Neural progenitor cell (in vitro differentiated cells): ENCODE results near the gene C18orf63. TPM values are rescaled to one million over a fixed set of nuclear protein-coding genes. Genes with fewer than 3 reads are reported as not detected.

Source experiments
- DNase-seq: peaks from one replicate; pipeline ENCODE4 v3.0.0-alpha.2; 2016; ENCODE audit warnings: low spot score
- H2AFZ ChIP-seq: fragments of 200-600 bp; sonication (generic); replicated peaks from 2 replicates; pipeline ENCODE4 v1.6.1; 2016; ENCODE audit warnings: antibody characterized with exemption
- H3F3A ChIP-seq: fragments of 200-600 bp; sonication (generic); 2 replicates; pipeline ENCODE4 v1.6.1; 2016; ENCODE audit warnings: antibody characterized with exemption, low read depth
- H3K27ac ChIP-seq: fragments of 200-600 bp; sonication (generic); 2 replicates; pipeline ENCODE4 v1.5.1; 2016; ENCODE audit warnings: mild to moderate bottlenecking
- H3K27me3 ChIP-seq: fragments of 200-600 bp; sonication (generic); 2 replicates; pipeline ENCODE4 v1.6.1; 2016; ENCODE audit warnings: mild to moderate bottlenecking, moderate library complexity
- H3K36me3 ChIP-seq: fragments of 200-600 bp; sonication (generic); 2 replicates; pipeline ENCODE4 v1.5.1; 2016
- H3K4me1 ChIP-seq: fragments of 200-600 bp; sonication (generic); 2 replicates; pipeline ENCODE4 v1.6.1; 2016; ENCODE audit warnings: mixed run types
- H3K4me2 ChIP-seq: fragments of 200-600 bp; sonication (generic); 2 replicates; pipeline ENCODE4 v1.6.1; 2016
- H3K4me3 ChIP-seq: fragments of 200-600 bp; sonication (generic); 2 replicates; pipeline ENCODE4 v1.5.1; 2016
- H3K79me2 ChIP-seq: fragments of 200-600 bp; sonication (generic); 2 replicates; pipeline ENCODE4 v1.6.1; 2016; ENCODE audit warnings: low read depth
- H3K9ac ChIP-seq: fragments of 200-600 bp; sonication (generic); 2 replicates; pipeline ENCODE4 v1.6.1; 2016
- H3K9me3 ChIP-seq: fragments of 200-600 bp; sonication (generic); 2 replicates; pipeline ENCODE4 v1.5.1; 2016; ENCODE audit warnings: low read depth
- H4K20me1 ChIP-seq: fragments of 200-600 bp; sonication (generic); 2 replicates; pipeline ENCODE4 v1.6.1; 2016; ENCODE audit warnings: low read depth
- H3K27ac Mint-ChIP-seq: 3 replicates; pipeline ENCODE4 v1.8.0; 2021; ENCODE audit warnings: mixed read lengths
- H3K27me3 Mint-ChIP-seq: 2 replicates; pipeline ENCODE4 v1.8.0; 2022; ENCODE audit warnings: low read depth, mild to moderate bottlenecking, inconsistent platforms, moderate library complexity, mixed read lengths; ENCODE audit not compliant: insufficient read depth
- H3K36me3 Mint-ChIP-seq: 3 replicates; pipeline ENCODE4 v1.8.0; 2021; ENCODE audit warnings: mixed read lengths
- H3K4me1 Mint-ChIP-seq: 3 replicates; pipeline ENCODE4 v1.8.0; 2021; ENCODE audit warnings: mixed read lengths
- H3K4me3 Mint-ChIP-seq: 3 replicates; pipeline ENCODE4 v1.8.0; 2021; ENCODE audit warnings: mild to moderate bottlenecking, moderate library complexity, mixed read lengths
- H3K9me3 Mint-ChIP-seq: 3 replicates; pipeline ENCODE4 v1.8.0; 2020; ENCODE audit warnings: mixed read lengths
- CTCF ChIP-seq: fragments of 200-600 bp; sonication (generic); IDR thresholded peaks from 2 replicates; pipeline ENCODE4 v1.5.1; 2017; ENCODE audit warnings: antibody characterized with exemption, mild to moderate bottlenecking
- EZH2 ChIP-seq: fragments of 200-600 bp; sonication (generic); IDR thresholded peaks from 2 replicates; pipeline ENCODE4 v1.6.1; 2017; ENCODE audit warnings: antibody characterized with exemption, mild to moderate bottlenecking, moderate library complexity
- EZH2phosphoT487 ChIP-seq: fragments of 200-600 bp; sonication (generic); IDR thresholded peaks from 2 replicates; pipeline ENCODE4 v1.6.1; 2017; ENCODE audit warnings: antibody characterized with exemption
- total RNA-seq: library from RNA; depleted of rRNA; stranded (reverse); fragments of >200 nt; gene quantifications from 2 replicates; pipeline ENCODE4 v1.2.3, GENCODE V29; 2015; ENCODE audit warnings: low replicate concordance

The C18orf63 gene
- total RNA-seq, 1 donor from 2014 or later, result not detected

- Histone ChIP-seq H3K4me3 (no peak overlapping the region), H4K20me1 (no peaks in the 10 kb centered on the region), H3K27ac (no peak overlapping the region), H3K9me3 (peaks cover 5% of the 10 kb centered on the region), H3K4me1 (peaks cover 15% of the 10 kb centered on the region), H3F3A (peaks cover 14% of the 10 kb centered on the region), H3K4me2 (no peak overlapping the region), H3K27me3 (peaks cover 22% of the 10 kb centered on the region), H3K79me2 (no peaks in the 10 kb centered on the region), H3K36me3 (no peaks in the 10 kb centered on the region), H2AFZ (no peak overlapping the region), H3K9ac (no peak overlapping the region)
- Mint-ChIP-seq H3K9me3 (peaks cover 2% of the 10 kb centered on the region), H3K27ac (no peak overlapping the region), H3K27me3 (peaks cover 7% of the 10 kb centered on the region), H3K36me3 (peaks cover 1% of the 10 kb centered on the region), H3K4me3 (no peak overlapping the region), H3K4me1 (peaks cover 20% of the 10 kb centered on the region)
- DNase-seq, result no peak
- no peak for TF ChIP-seq CTCF
- no peak for TF ChIP-seq EZH2
- TF ChIP-seq EZH2phosphoT487, result no peak
These were observed 26.9 kb upstream of the C18orf63 start for GRCh38 chr18:74288730-74289129.

- no peak overlapping the region for H3K4me3 Mint-ChIP-seq
- H3K27me3 ChIP-seq, result peaks cover 22% of the 10 kb centered on the region
- no peaks in the 10 kb centered on the region for H3K36me3 ChIP-seq
- no peak overlapping the region for H3K4me3 ChIP-seq
- H3K79me2 ChIP-seq, result no peaks in the 10 kb centered on the region
- H3F3A ChIP-seq, result peaks cover 12% of the 10 kb centered on the region
- H3K9ac ChIP-seq, result no peak overlapping the region
- no peak overlapping the region for H2AFZ ChIP-seq
- H4K20me1 ChIP-seq, result no peaks in the 10 kb centered on the region
- no peak overlapping the region for H3K27ac Mint-ChIP-seq
- H3K27me3 Mint-ChIP-seq, result peaks cover 7% of the 10 kb centered on the region
- peaks cover 2% of the 10 kb centered on the region for H3K9me3 Mint-ChIP-seq
- H3K4me1 ChIP-seq, result peaks cover 12% of the 10 kb centered on the region
- H3K9me3 ChIP-seq, result peaks cover 5% of the 10 kb centered on the region
- H3K4me1 Mint-ChIP-seq, result peaks cover 19% of the 10 kb centered on the region
- TF ChIP-seq EZH2phosphoT487, result no peak
- no peak for TF ChIP-seq EZH2
- no peak for TF ChIP-seq CTCF
- H3K4me2 ChIP-seq, result no peak overlapping the region
- H3K27ac ChIP-seq, result no peak overlapping the region
- peaks cover 1% of the 10 kb centered on the region for H3K36me3 Mint-ChIP-seq
- no peak for DNase-seq
These were observed 26.5 kb upstream of the C18orf63 start for GRCh38 chr18:74289137-74289536.

- no peaks in the 10 kb centered on the region for H4K20me1 ChIP-seq
- no peak overlapping the region for H3K4me2 ChIP-seq
- H3K4me3 ChIP-seq, result no peak overlapping the region
- no peak overlapping the region for H3K9ac ChIP-seq
- Mint-ChIP-seq H3K27me3 (peaks cover 7% of the 10 kb centered on the region), H3K4me3 (peak overlapping the region; percentile 93), H3K27ac (no peak overlapping the region), H3K9me3 (peaks cover 2% of the 10 kb centered on the region), H3K36me3 (peaks cover 1% of the 10 kb centered on the region), H3K4me1 (peaks cover 10% of the 10 kb centered on the region)
- H3K9me3 ChIP-seq, result peaks cover 5% of the 10 kb centered on the region
- H3K27ac ChIP-seq, result no peak overlapping the region
- no peak overlapping the region for H2AFZ ChIP-seq
- no peak for DNase-seq
- no peak for TF ChIP-seq EZH2phosphoT487
- no peak for TF ChIP-seq CTCF
- TF ChIP-seq EZH2, result no peak
- no peaks in the 10 kb centered on the region for H3K79me2 ChIP-seq
- peaks cover 22% of the 10 kb centered on the region for H3K27me3 ChIP-seq
- no peaks in the 10 kb centered on the region for H3K36me3 ChIP-seq
- H3K4me1 ChIP-seq, result peaks cover 3% of the 10 kb centered on the region
- H3F3A ChIP-seq, result peaks cover 3% of the 10 kb centered on the region
These were observed 25.6 kb upstream of the C18orf63 start for GRCh38 chr18:74290021-74290420.
